Measurements from ENCODE around the gene CLCN3.
"Not testable (repeated sequence)": the region's sequence is repeated elsewhere in the genome, so short reads cannot be mapped to it uniquely, and the experiment has no call there.

The CLCN3 gene

GRCh38 chr4:169655401-169655800 lies 35.0 kb downstream of the CLCN3 start:
- DNase-seq (ENCODE audit: low read depth, low spot score): no peak

GRCh38 chr4:169657470-169658107 lies 37.2 kb downstream of the CLCN3 start:
- DNase-seq (ENCODE audit: low read depth, low spot score): no peak

- DNase-seq (ENCODE audit: low read depth, low spot score): no peak
Observed at GRCh38 chr4:169658196-169658595, 37.8 kb downstream of the CLCN3 start.

GRCh38 chr4:169658975-169659715 lies 38.8 kb downstream of the CLCN3 start:
- peak; percentile 15 for DNase-seq (ENCODE audit: low read depth, low spot score)

GRCh38 chr4:169659716-169660670 lies 39.6 kb downstream of the CLCN3 start:
- DNase-seq (ENCODE audit: low read depth, low spot score): peak; percentile 97

- DNase-seq (ENCODE audit: low read depth, low spot score): no peak
Observed at GRCh38 chr4:169660929-169661328, 40.6 kb downstream of the CLCN3 start.

GRCh38 chr4:169661761-169662160 lies 41.4 kb downstream of the CLCN3 start:
- DNase-seq (ENCODE audit: low read depth, low spot score): no peak

- DNase-seq (ENCODE audit: low read depth, low spot score): no peak
Observed at GRCh38 chr4:169662206-169662605, 41.8 kb downstream of the CLCN3 start.

GRCh38 chr4:169663402-169663801 lies 43.0 kb downstream of the CLCN3 start:
- no peak for DNase-seq (ENCODE audit: low read depth, low spot score)

GRCh38 chr4:169663831-169664230 lies 43.5 kb downstream of the CLCN3 start:
- peak; percentile 60 for DNase-seq (ENCODE audit: low read depth, low spot score)

GRCh38 chr4:169664615-169665014 lies 44.2 kb downstream of the CLCN3 start:
- DNase-seq (ENCODE audit: low read depth, low spot score): peak; percentile 33

GRCh38 chr4:169665046-169665737 lies 44.8 kb downstream of the CLCN3 start:
- peak; percentile 7 for DNase-seq (ENCODE audit: low read depth, low spot score)

GRCh38 chr4:169668069-169668721 lies 47.8 kb downstream of the CLCN3 start:
- DNase-seq (ENCODE audit: low read depth, low spot score): no peak

GRCh38 chr4:169675825-169676224 lies 55.4 kb downstream of the CLCN3 start:
- DNase-seq (ENCODE audit: low read depth, low spot score): no peak

- DNase-seq (ENCODE audit: low read depth, low spot score): no peak
Observed at GRCh38 chr4:169677150-169677748, 56.9 kb downstream of the CLCN3 start.

GRCh38 chr4:169678486-169678885 lies 58.1 kb downstream of the CLCN3 start:
- not testable (repeated sequence) for DNase-seq (ENCODE audit: low read depth, low spot score)

GRCh38 chr4:169678951-169679591 lies 58.7 kb downstream of the CLCN3 start:
- not testable (repeated sequence) for DNase-seq (ENCODE audit: low read depth, low spot score)

GRCh38 chr4:169682372-169683047 lies 62.1 kb downstream of the CLCN3 start:
- DNase-seq (ENCODE audit: low read depth, low spot score): no peak

GRCh38 chr4:169689681-169690080 lies 69.3 kb downstream of the CLCN3 start:
- DNase-seq (ENCODE audit: low read depth, low spot score): no peak

Measured in astrocyte of the hippocampus (primary cell).